ENCODE results near the gene IFNAR2.

GRCh38 chr21:33265664-33266049, 35.9 kb downstream of the IFNAR2 start:
- TF ChIP-seq, protein P1, sequence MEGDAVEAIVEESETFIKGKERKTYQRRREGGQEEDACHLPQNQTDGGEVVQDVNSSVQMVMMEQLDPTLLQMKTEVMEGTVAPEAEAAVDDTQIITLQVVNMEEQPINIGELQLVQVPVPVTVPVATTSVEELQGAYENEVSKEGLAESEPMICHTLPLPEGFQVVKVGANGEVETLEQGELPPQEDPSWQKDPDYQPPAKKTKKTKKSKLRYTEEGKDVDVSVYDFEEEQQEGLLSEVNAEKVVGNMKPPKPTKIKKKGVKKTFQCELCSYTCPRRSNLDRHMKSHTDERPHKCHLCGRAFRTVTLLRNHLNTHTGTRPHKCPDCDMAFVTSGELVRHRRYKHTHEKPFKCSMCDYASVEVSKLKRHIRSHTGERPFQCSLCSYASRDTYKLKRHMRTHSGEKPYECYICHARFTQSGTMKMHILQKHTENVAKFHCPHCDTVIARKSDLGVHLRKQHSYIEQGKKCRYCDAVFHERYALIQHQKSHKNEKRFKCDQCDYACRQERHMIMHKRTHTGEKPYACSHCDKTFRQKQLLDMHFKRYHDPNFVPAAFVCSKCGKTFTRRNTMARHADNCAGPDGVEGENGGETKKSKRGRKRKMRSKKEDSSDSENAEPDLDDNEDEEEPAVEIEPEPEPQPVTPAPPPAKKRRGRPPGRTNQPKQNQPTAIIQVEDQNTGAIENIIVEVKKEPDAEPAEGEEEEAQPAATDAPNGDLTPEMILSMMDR (conservative IDR thresholded peaks at IDR 0.05): no peak; the same call in 1 of the 2 replicates
- no peak for TF ChIP-seq ZFX (IDR thresholded peaks at IDR 0.05)

Measured in C4-2B (cell line).